NCI-H524 treated with DMSO at 0.1 percent for 48 hours (cell line): ENCODE data around the gene MTX1.
"Not testable (repeated sequence)": the region's sequence is repeated elsewhere in the genome, so short reads cannot be mapped to it uniquely, and the experiment has no call there.

Experiments used
- DNase-seq: peaks from one replicate; lab custom pipeline; 2025; lab: John Stamatoyannopoulos, UW

MTX1 gene

GRCh38 chr1:155208541-155209311, at the start of gene MTX1:
MTX1 (plus strand) TSS chr1:155208695; CDS start chr1:155208805, 110 bp downstream.
- peak; percentile 32 for DNase-seq

- DNase-seq = no peak
Measured at GRCh38 chr1:155158991-155159390, 49.5 kb upstream of the MTX1 start.

- DNase-seq = no peak
Measured at GRCh38 chr1:155160128-155160527, 48.4 kb upstream of the MTX1 start.

GRCh38 chr1:155162631-155163030, 45.9 kb upstream of the MTX1 start:
- not testable (repeated sequence) for DNase-seq

GRCh38 chr1:155163785-155164184, 44.7 kb upstream of the MTX1 start:
- not testable (repeated sequence) for DNase-seq

GRCh38 chr1:155164625-155165024, 43.9 kb upstream of the MTX1 start:
- DNase-seq = not testable (repeated sequence)

GRCh38 chr1:155166051-155166470, 42.4 kb upstream of the MTX1 start:
- DNase-seq = no peak

- no peak for DNase-seq
Measured at GRCh38 chr1:155166471-155167165, 41.9 kb upstream of the MTX1 start.

- peak; percentile 61 for DNase-seq
Measured at GRCh38 chr1:155167166-155168104, 41.1 kb upstream of the MTX1 start.

GRCh38 chr1:155168105-155168445, 40.4 kb upstream of the MTX1 start:
- DNase-seq = not testable (repeated sequence)

GRCh38 chr1:155168456-155169210, 39.9 kb upstream of the MTX1 start:
- DNase-seq = no peak

- no peak for DNase-seq
Measured at GRCh38 chr1:155169541-155169940, 39.0 kb upstream of the MTX1 start.

GRCh38 chr1:155170101-155170785, 38.3 kb upstream of the MTX1 start:
- DNase-seq = no peak

- DNase-seq = no peak
Measured at GRCh38 chr1:155170806-155171205, 37.7 kb upstream of the MTX1 start.

GRCh38 chr1:155171836-155172731, 36.4 kb upstream of the MTX1 start:
- DNase-seq = no peak

GRCh38 chr1:155172732-155173477, 35.6 kb upstream of the MTX1 start, which contains the start of gene KRTCAP2:
KRTCAP2 (minus strand) TSS chr1:155173304; CDS start chr1:155173224, 80 bp downstream.
- peak; percentile 71 for DNase-seq

GRCh38 chr1:155173478-155174323, 34.8 kb upstream of the MTX1 start, which contains the start of gene TRIM46:
TRIM46 (plus strand) TSS chr1:155173849; CDS start chr1:155173967, 118 bp downstream.
- DNase-seq = peak; percentile 33
